Adipose tissue (tissue), 3 donors: Measurements from ENCODE around the gene FGF22. TPM values are rescaled to one million over a fixed set of nuclear protein-coding genes. Genes with fewer than 3 reads are reported as not detected.
"Not testable (repeated sequence)": the region's sequence is repeated elsewhere in the genome, so short reads cannot be mapped to it uniquely, and the experiment has no call there.

Source experiments
- H3K27ac ChIP-seq: one replicate; pipeline ENCODE4 v1.5.1; 2013; ENCODE audit warnings: low read depth, low read length
- WGBS, 3 donors: extraction: QIAGEN DNeasy Blood & Tissue Kit; methylation state at CpG; one replicate each; pipeline ENCODE4 v1.1.7; 2013; 5-methylcytosine and 5-hydroxymethylcytosine counted together
- polyA plus RNA-seq, 3 donors: library from polyadenylated mRNA; stranded (reverse); fragments of 200-250 nt; gene quantifications; one replicate each; pipeline ENCODE4 v1.2.3, GENCODE V29; 2013
- donor health status: healthy with polysubstance abuse.
- donor health status: Bipolar disorder and iron deficiency.
- donor health status: healthy.

The FGF22 gene
- polyA plus RNA-seq, 3 donors = 0.22 to 0.68 (median 0.35) TPM

GRCh38 chr19:604355-604754 lies 35.3 kb upstream of the FGF22 start:
- 74 to 88% (median 88%) methylated on average over 10 to 11 of the region's 11 CpGs for WGBS, 3 donors
- H3K27ac ChIP-seq = no peak overlapping the region

GRCh38 chr19:605061-605971 lies 34.4 kb upstream of the FGF22 start:
- 64 to 86% (median 84%) methylated on average over 17 to 31 of the region's 34 CpGs for WGBS, 3 donors

GRCh38 chr19:607301-608154 lies 32.2 kb upstream of the FGF22 start:
- WGBS, 3 donors = 79 to 84% (median 81%) methylated on average over 30 of the region's 30 CpGs
- no peak overlapping the region for H3K27ac ChIP-seq

More at GRCh38 chr19:605061-605971, 34.4 kb upstream of the FGF22 start:
- not testable (repeated sequence) for H3K27ac ChIP-seq

- WGBS, 3 donors = 75 to 79% (median 79%) methylated on average over 28 to 30 of the region's 30 CpGs
- no peak overlapping the region for H3K27ac ChIP-seq
Measured at GRCh38 chr19:608155-609003, 31.3 kb upstream of the FGF22 start.

GRCh38 chr19:609004-609346 lies 30.7 kb upstream of the FGF22 start:
- no peak overlapping the region for H3K27ac ChIP-seq
- WGBS, 3 donors = 40 to 70% (median 51%) methylated on average over 15 to 22 of the region's 22 CpGs

- WGBS, 3 donors = 40 to 60% (median 46%) methylated on average over 32 to 38 of the region's 38 CpGs
Measured at GRCh38 chr19:610071-610800, 29.4 kb upstream of the FGF22 start.

GRCh38 chr19:610801-611480 lies 28.7 kb upstream of the FGF22 start:
- H3K27ac ChIP-seq = no peak overlapping the region
- WGBS, 3 donors = 20 to 29% (median 27%) methylated on average over 32 to 36 of the region's 36 CpGs

More at GRCh38 chr19:610071-610800, 29.4 kb upstream of the FGF22 start:
- no peak overlapping the region for H3K27ac ChIP-seq

- 49 to 61% (median 61%) methylated on average over 13 of the region's 13 CpGs for WGBS, 3 donors
- no peak overlapping the region for H3K27ac ChIP-seq
Measured at GRCh38 chr19:611481-611868, 28.2 kb upstream of the FGF22 start.

- no peak overlapping the region for H3K27ac ChIP-seq
- WGBS, 3 donors = 72 to 90% (median 79%) methylated on average over 33 of the region's 33 CpGs
Measured at GRCh38 chr19:612941-613340, 26.7 kb upstream of the FGF22 start.

- H3K27ac ChIP-seq = no peak overlapping the region
- 59 to 79% (median 77%) methylated on average over 48 to 54 of the region's 54 CpGs for WGBS, 3 donors
Measured at GRCh38 chr19:613732-614567, 25.7 kb upstream of the FGF22 start.

- WGBS, 3 donors = 26 to 40% (median 29%) methylated on average over 14 to 33 of the region's 33 CpGs
- no peak overlapping the region for H3K27ac ChIP-seq
Measured at GRCh38 chr19:615619-616018, 24.1 kb upstream of the FGF22 start.

- WGBS, 3 donors = 16 to 31% (median 19%) methylated on average over 20 to 75 of the region's 97 CpGs
- H3K27ac ChIP-seq = no peak overlapping the region
Measured at GRCh38 chr19:616062-616700, 23.5 kb upstream of the FGF22 start.

GRCh38 chr19:616747-617526 lies 22.7 kb upstream of the FGF22 start:
- H3K27ac ChIP-seq = no peak overlapping the region
- 77 to 87% (median 86%) methylated on average over 33 to 58 of the region's 58 CpGs for WGBS, 3 donors

- 91 to 93% (median 92%) methylated on average over 29 of the region's 29 CpGs for WGBS, 3 donors
- H3K27ac ChIP-seq = no peak overlapping the region
Measured at GRCh38 chr19:617551-618246, 22.0 kb upstream of the FGF22 start.

GRCh38 chr19:618247-618619 lies 21.4 kb upstream of the FGF22 start:
- WGBS, 3 donors = 88 to 95% (median 93%) methylated on average over 19 of the region's 19 CpGs
- no peak overlapping the region for H3K27ac ChIP-seq
